Activated B cell treated with CpG ODN at 0.5 μM for 24 hours (primary cell): ENCODE results near the gene CTNND2. TPM values are rescaled to one million over a fixed set of nuclear protein-coding genes. Genes with fewer than 3 reads are reported as not detected.

ENCODE experiments used
- ATAC-seq: fragments of 200-7000 bp; cut with Tn5 transposase; one replicate; pipeline ENCODE4 v1.10.0; 2021; ENCODE audit warnings: low read depth, mild to moderate bottlenecking, moderate library complexity
- CTCF ChIA-PET: fragments of 350-600 bp; sonication (Branson Sonifier 250); formaldehyde crosslinking; loops from one replicate; lab custom pipeline; 2021; ENCODE audit warnings: antibody characterized with exemption; lab: Charles Lee
- POLR2A ChIA-PET: fragments of 350-600 bp; sonication (Branson Sonifier 250); formaldehyde crosslinking; loops from one replicate; lab custom pipeline; 2021; ENCODE audit warnings: antibody characterized with exemption; lab: Charles Lee
- DNase-seq: peaks from one replicate; pipeline ENCODE4 v3.0.0; 2022
- H3K27ac Mint-ChIP-seq: one replicate; pipeline ENCODE4 v1.8.0; 2020; ENCODE audit warnings: mixed read lengths
- H3K27me3 Mint-ChIP-seq: one replicate; pipeline ENCODE4 v1.8.0; 2021; ENCODE audit warnings: mixed read lengths
- H3K36me3 Mint-ChIP-seq: one replicate; pipeline ENCODE4 v1.8.0; 2021; ENCODE audit warnings: low read depth, mixed read lengths
- H3K4me1 Mint-ChIP-seq: one replicate; pipeline ENCODE4 v1.8.0; 2021; ENCODE audit warnings: mixed read lengths
- H3K4me3 Mint-ChIP-seq: one replicate; pipeline ENCODE4 v1.8.0; 2020; ENCODE audit warnings: mild to moderate bottlenecking, mixed read lengths
- H3K9me3 Mint-ChIP-seq: one replicate; pipeline ENCODE4 v1.8.0; 2020; ENCODE audit warnings: mixed read lengths
- intact Hi-C: fragments of 100-400 bp; cut with micrococcal nuclease; formaldehyde crosslinking; loops from one replicate; pipeline ENCODE4 v1.15.1; 2024
- total RNA-seq: library from RNA; stranded (reverse); gene quantifications from 2 replicates; pipeline ENCODE4 v1.2.3, GENCODE V29; 2022
- TF ChIP-seq, protein P1 (sequence below): fragments of 200-600 bp; IDR thresholded peaks from one replicate; pipeline ENCODE4 v1.8.0; 2022; ENCODE audit warnings: antibody characterized with exemption, mild to moderate bottlenecking

The CTNND2 gene
- total RNA-seq, 1 donor from 2014 or later = not detected

DNA sequence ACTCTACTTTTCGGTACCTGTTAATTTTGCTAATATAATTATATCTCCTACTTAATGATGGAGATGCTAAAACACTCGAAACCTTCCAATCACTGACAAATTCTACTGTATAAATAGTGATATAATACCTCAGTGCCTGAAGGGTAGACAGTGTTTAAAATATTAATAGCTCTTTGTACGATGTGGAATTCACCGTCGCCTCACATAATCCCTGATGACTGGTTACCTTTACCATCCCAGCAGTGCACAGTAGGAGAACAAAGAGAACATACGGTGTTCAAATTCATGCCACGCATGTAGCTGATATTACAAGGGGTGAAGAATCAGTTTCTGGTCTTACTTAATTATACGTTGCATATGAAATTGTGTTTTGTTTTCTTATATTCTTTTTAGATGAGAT lies 506.7 kb downstream of the CTNND2 start:
- no peaks in the 10 kb centered on the region for H3K4me1 Mint-ChIP-seq
- no peak overlapping the region for H3K4me3 Mint-ChIP-seq
- intact Hi-C loops = no loop called here
- H3K27ac Mint-ChIP-seq = no peak overlapping the region
- DNase-seq = no peak
- no peak for ATAC-seq
- CTCF ChIA-PET = no interaction called here
- POLR2A ChIA-PET = no interaction called here
- no peaks in the 10 kb centered on the region for H3K9me3 Mint-ChIP-seq
- TF ChIP-seq, protein P1, sequence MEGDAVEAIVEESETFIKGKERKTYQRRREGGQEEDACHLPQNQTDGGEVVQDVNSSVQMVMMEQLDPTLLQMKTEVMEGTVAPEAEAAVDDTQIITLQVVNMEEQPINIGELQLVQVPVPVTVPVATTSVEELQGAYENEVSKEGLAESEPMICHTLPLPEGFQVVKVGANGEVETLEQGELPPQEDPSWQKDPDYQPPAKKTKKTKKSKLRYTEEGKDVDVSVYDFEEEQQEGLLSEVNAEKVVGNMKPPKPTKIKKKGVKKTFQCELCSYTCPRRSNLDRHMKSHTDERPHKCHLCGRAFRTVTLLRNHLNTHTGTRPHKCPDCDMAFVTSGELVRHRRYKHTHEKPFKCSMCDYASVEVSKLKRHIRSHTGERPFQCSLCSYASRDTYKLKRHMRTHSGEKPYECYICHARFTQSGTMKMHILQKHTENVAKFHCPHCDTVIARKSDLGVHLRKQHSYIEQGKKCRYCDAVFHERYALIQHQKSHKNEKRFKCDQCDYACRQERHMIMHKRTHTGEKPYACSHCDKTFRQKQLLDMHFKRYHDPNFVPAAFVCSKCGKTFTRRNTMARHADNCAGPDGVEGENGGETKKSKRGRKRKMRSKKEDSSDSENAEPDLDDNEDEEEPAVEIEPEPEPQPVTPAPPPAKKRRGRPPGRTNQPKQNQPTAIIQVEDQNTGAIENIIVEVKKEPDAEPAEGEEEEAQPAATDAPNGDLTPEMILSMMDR = no peak
- no peaks in the 10 kb centered on the region for H3K36me3 Mint-ChIP-seq
- H3K27me3 Mint-ChIP-seq = no peaks in the 10 kb centered on the region

DNA sequence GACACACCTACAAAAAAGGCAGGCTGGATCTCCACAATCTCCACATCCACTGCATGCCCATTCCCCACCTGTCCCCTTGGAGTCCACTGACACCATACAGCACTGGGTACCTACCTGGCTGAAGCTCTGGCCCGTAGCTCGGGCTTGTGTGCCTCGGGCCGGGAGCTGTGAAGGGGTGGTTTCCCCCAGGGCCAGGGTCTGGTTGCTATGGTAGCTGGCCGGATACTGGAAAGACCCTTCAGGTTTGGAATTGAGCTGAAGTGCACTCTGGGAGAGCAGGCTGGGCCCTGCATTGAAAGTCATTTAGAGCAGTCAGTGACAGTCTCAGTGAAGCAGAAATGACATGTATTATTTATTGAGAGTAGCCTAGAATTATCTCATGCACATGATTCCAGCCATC lies 507.3 kb downstream of the CTNND2 start:
- ChIA-PET POLR2A (no interaction called here), CTCF (no interaction called here)
- Mint-ChIP-seq H3K27ac (no peak overlapping the region), H3K4me3 (no peak overlapping the region), H3K36me3 (no peaks in the 10 kb centered on the region), H3K4me1 (no peaks in the 10 kb centered on the region), H3K9me3 (no peaks in the 10 kb centered on the region), H3K27me3 (no peaks in the 10 kb centered on the region)
- intact Hi-C loops = no loop called here
- no peak for DNase-seq
- TF ChIP-seq, protein P1 = no peak
- ATAC-seq = no peak

GRCh38 chr5:11394933-11395332 lies 509.3 kb downstream of the CTNND2 start:
- no peaks in the 10 kb centered on the region for H3K27me3 Mint-ChIP-seq
- intact Hi-C loops = no loop called here
- no peak overlapping the region for H3K27ac Mint-ChIP-seq
- no peaks in the 10 kb centered on the region for H3K4me1 Mint-ChIP-seq
- ChIA-PET CTCF (no interaction called here), POLR2A (no interaction called here)
- no peak for ATAC-seq
- H3K36me3 Mint-ChIP-seq = no peaks in the 10 kb centered on the region
- TF ChIP-seq, protein P1 = no peak
- no peak for DNase-seq
- H3K9me3 Mint-ChIP-seq = no peaks in the 10 kb centered on the region
- H3K4me3 Mint-ChIP-seq = no peak overlapping the region

GRCh38 chr5:11390291-11390767 lies 513.9 kb downstream of the CTNND2 start:
- Mint-ChIP-seq H3K27me3 (peaks cover 15% of the 10 kb centered on the region), H3K9me3 (no peaks in the 10 kb centered on the region), H3K27ac (no peak overlapping the region), H3K36me3 (no peaks in the 10 kb centered on the region), H3K4me1 (peaks cover 3% of the 10 kb centered on the region), H3K4me3 (no peak overlapping the region)
- no peak for ATAC-seq
- TF ChIP-seq, protein P1 = no peak
- POLR2A ChIA-PET = no interaction called here
- CTCF ChIA-PET = no interaction called here
- intact Hi-C loops = no loop called here
- no peak for DNase-seq

GRCh38 chr5:11387382-11387781 lies 516.9 kb downstream of the CTNND2 start:
- ATAC-seq = no peak
- H3K36me3 Mint-ChIP-seq = no peaks in the 10 kb centered on the region
- H3K4me1 Mint-ChIP-seq = peaks cover 10% of the 10 kb centered on the region
- no peak overlapping the region for H3K27ac Mint-ChIP-seq
- ChIA-PET POLR2A (no interaction called here), CTCF (no interaction called here)
- intact Hi-C loops = no loop called here
- no peak overlapping the region for H3K4me3 Mint-ChIP-seq
- H3K9me3 Mint-ChIP-seq = no peaks in the 10 kb centered on the region
- TF ChIP-seq, protein P1 = no peak
- DNase-seq = no peak
- peaks cover 26% of the 10 kb centered on the region for H3K27me3 Mint-ChIP-seq
